ENCODE results near the gene GCM1. TPM values are rescaled to one million over a fixed set of nuclear protein-coding genes. Genes with fewer than 3 reads are reported as not detected.

Gene GCM1, protein sequence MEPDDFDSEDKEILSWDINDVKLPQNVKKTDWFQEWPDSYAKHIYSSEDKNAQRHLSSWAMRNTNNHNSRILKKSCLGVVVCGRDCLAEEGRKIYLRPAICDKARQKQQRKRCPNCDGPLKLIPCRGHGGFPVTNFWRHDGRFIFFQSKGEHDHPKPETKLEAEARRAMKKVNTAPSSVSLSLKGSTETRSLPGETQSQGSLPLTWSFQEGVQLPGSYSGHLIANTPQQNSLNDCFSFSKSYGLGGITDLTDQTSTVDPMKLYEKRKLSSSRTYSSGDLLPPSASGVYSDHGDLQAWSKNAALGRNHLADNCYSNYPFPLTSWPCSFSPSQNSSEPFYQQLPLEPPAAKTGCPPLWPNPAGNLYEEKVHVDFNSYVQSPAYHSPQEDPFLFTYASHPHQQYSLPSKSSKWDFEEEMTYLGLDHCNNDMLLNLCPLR
- not detected for polyA plus RNA-seq (2012; ENCODE audit: low read depth, missing spikeins)

DNA sequence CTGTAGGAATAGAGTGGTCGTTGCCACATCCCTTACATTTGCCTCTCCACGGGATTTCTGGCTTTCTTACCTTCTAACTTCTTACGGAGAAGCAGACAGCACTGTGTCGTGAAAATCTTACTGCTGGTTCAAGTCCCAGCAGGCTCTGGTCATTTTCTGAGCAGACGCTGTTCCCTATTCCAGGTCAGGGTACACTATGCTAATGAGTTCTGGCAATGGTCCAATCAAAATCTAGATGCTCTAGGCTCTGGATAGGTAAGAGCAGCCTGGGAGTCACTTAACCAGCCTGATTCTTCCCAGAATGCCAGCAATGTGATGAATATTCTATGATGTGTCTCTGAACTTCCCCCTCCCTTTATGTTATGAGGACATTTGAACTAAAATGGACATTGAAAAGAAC, at the start of gene GCM1:
GCM1 (minus strand) TSS at position 158 of the 400 bp plus-strand sequence. CDS start 3,209 bp downstream, outside the sequence.
- FAIRE-seq (no peak), DNase-seq (ENCODE audit: insufficient read length, low spot score) (no peak)
- TF ChIP-seq SPI1 (IDR thresholded peaks at IDR 0.05; ENCODE audit: low read depth, low read length) (no peak), POLR2AphosphoS5 (IDR thresholded peaks at IDR 0.05; ENCODE audit: low read depth, low read length) (no peak), PAX5 (IDR thresholded peaks at IDR 0.05; ENCODE audit: insufficient read depth, low read length, severe bottlenecking) (no peak), POLR2A (IDR thresholded peaks at IDR 0.05; ENCODE audit: low read depth, low read length) (no peak), TAF1 (IDR thresholded peaks at IDR 0.05; ENCODE audit: low read depth, low read length) (no peak), POU2F2 (IDR thresholded peaks at IDR 0.05; ENCODE audit: low read depth, low read length) (no peak)

- FAIRE-seq (no peak), DNase-seq (ENCODE audit: insufficient read length, low spot score) (no peak)
- TF ChIP-seq POLR2A (IDR thresholded peaks at IDR 0.05; ENCODE audit: low read depth, low read length) (no peak), SPI1 (IDR thresholded peaks at IDR 0.05; ENCODE audit: low read depth, low read length) (no peak), PAX5 (IDR thresholded peaks at IDR 0.05; ENCODE audit: insufficient read depth, low read length, severe bottlenecking) (no peak), POU2F2 (IDR thresholded peaks at IDR 0.05; ENCODE audit: low read depth, low read length) (no peak), POLR2AphosphoS5 (IDR thresholded peaks at IDR 0.05; ENCODE audit: low read depth, low read length) (no peak), TAF1 (IDR thresholded peaks at IDR 0.05; ENCODE audit: low read depth, low read length) (no peak)
Observed at GRCh38 chr6:53197553-53197952, 48.9 kb upstream of the GCM1 start.

- DNase-seq (ENCODE audit: insufficient read length, low spot score), result no peak
- TF ChIP-seq PAX5 (IDR thresholded peaks at IDR 0.05; ENCODE audit: insufficient read depth, low read length, severe bottlenecking) (no peak), SPI1 (IDR thresholded peaks at IDR 0.05; ENCODE audit: low read depth, low read length) (no peak), TAF1 (IDR thresholded peaks at IDR 0.05; ENCODE audit: low read depth, low read length) (no peak), POLR2A (IDR thresholded peaks at IDR 0.05; ENCODE audit: low read depth, low read length) (no peak), POLR2AphosphoS5 (IDR thresholded peaks at IDR 0.05; ENCODE audit: low read depth, low read length) (no peak), POU2F2 (IDR thresholded peaks at IDR 0.05; ENCODE audit: low read depth, low read length) (no peak)
- no peak for FAIRE-seq
Observed at GRCh38 chr6:53195048-53195447, 46.4 kb upstream of the GCM1 start.

- FAIRE-seq (no peak), DNase-seq (ENCODE audit: insufficient read length, low spot score) (no peak)
- TF ChIP-seq POU2F2 (IDR thresholded peaks at IDR 0.05; ENCODE audit: low read depth, low read length) (no peak), POLR2AphosphoS5 (IDR thresholded peaks at IDR 0.05; ENCODE audit: low read depth, low read length) (no peak), TAF1 (IDR thresholded peaks at IDR 0.05; ENCODE audit: low read depth, low read length) (no peak), PAX5 (IDR thresholded peaks at IDR 0.05; ENCODE audit: insufficient read depth, low read length, severe bottlenecking) (no peak), SPI1 (IDR thresholded peaks at IDR 0.05; ENCODE audit: low read depth, low read length) (no peak), POLR2A (IDR thresholded peaks at IDR 0.05; ENCODE audit: low read depth, low read length) (no peak)
Observed at GRCh38 chr6:53192682-53193188, 44.1 kb upstream of the GCM1 start.

DNA sequence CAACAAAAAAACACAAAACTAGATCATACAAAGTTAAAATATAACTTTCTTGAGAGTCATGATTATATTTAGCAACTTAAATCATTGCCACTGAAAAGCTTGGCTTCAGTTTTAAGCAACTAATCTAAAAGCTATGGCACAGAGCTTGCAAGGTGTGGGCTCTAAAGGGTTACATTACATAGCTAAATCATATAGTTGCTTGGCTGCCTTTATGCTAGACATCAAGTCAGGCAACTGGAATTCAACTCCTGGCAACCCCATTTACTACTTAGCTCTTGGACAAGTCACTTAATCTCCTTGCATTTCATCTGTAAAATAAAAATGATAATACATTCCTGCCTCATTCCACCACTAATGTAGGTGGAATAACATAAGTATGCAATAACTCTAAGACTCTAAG, 40.9 kb upstream of the GCM1 start:
- DNase-seq (ENCODE audit: insufficient read length, low spot score) (no peak), FAIRE-seq (no peak)
- TF ChIP-seq TAF1 (IDR thresholded peaks at IDR 0.05; ENCODE audit: low read depth, low read length), result no peak
- no peak for TF ChIP-seq POLR2AphosphoS5 (IDR thresholded peaks at IDR 0.05; ENCODE audit: low read depth, low read length)
- TF ChIP-seq SPI1 (IDR thresholded peaks at IDR 0.05; ENCODE audit: low read depth, low read length), result no peak
- no peak for TF ChIP-seq POU2F2 (IDR thresholded peaks at IDR 0.05; ENCODE audit: low read depth, low read length)
- no peak for TF ChIP-seq PAX5 (IDR thresholded peaks at IDR 0.05; ENCODE audit: insufficient read depth, low read length, severe bottlenecking)
- no peak for TF ChIP-seq POLR2A (IDR thresholded peaks at IDR 0.05; ENCODE audit: low read depth, low read length)

DNA sequence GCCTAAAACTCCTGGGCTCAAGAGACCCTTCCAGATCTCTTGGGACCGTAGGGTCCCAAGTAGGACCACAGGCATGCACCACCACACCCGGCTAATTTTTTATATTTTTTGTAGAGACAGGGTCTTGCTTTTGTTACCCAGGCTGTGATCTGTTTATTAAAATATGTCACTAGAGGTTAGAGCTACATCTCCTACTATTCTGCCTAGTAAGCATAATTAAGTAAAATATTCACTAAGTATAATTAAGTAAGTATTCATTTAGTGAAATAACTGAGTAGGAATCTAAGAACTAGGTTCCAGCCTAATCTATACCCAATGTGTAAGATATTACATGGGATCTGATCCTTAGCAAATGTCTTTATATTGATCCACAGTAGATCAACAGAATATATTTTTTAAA, 40.2 kb upstream of the GCM1 start:
- FAIRE-seq, result no peak
- no peak for TF ChIP-seq PAX5 (IDR thresholded peaks at IDR 0.05; ENCODE audit: insufficient read depth, low read length, severe bottlenecking)
- no peak for TF ChIP-seq POLR2A (IDR thresholded peaks at IDR 0.05; ENCODE audit: low read depth, low read length)
- no peak for TF ChIP-seq SPI1 (IDR thresholded peaks at IDR 0.05; ENCODE audit: low read depth, low read length)
- no peak for TF ChIP-seq TAF1 (IDR thresholded peaks at IDR 0.05; ENCODE audit: low read depth, low read length)
- TF ChIP-seq POU2F2 (IDR thresholded peaks at IDR 0.05; ENCODE audit: low read depth, low read length), result no peak
- no peak for TF ChIP-seq POLR2AphosphoS5 (IDR thresholded peaks at IDR 0.05; ENCODE audit: low read depth, low read length)
- DNase-seq (ENCODE audit: insufficient read length, low spot score), result no peak

DNA sequence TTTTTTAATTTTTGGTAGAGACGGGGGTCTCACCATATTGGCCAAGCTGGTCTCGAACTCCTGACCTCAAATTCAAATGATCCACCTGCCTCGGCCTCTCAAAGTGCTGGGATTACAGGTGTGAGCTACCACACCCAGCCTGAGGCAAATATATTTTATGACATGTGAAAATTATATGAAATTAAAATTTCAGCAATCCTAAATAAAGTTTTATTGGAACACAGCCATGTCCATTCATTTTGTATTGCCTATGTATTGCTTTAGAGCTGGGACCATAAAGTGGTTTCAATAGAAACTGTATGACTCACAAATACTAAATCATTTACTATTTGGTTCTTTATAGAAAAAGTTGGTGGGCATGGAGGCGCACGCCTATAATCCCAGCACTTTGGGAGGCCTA, 32.0 kb upstream of the GCM1 start:
- no peak for FAIRE-seq
- no peak for TF ChIP-seq SPI1 (IDR thresholded peaks at IDR 0.05; ENCODE audit: low read depth, low read length)
- no peak for TF ChIP-seq POU2F2 (IDR thresholded peaks at IDR 0.05; ENCODE audit: low read depth, low read length)
- no peak for TF ChIP-seq TAF1 (IDR thresholded peaks at IDR 0.05; ENCODE audit: low read depth, low read length)
- TF ChIP-seq PAX5 (IDR thresholded peaks at IDR 0.05; ENCODE audit: insufficient read depth, low read length, severe bottlenecking), result no peak
- TF ChIP-seq POLR2A (IDR thresholded peaks at IDR 0.05; ENCODE audit: low read depth, low read length), result no peak
- TF ChIP-seq POLR2AphosphoS5 (IDR thresholded peaks at IDR 0.05; ENCODE audit: low read depth, low read length), result no peak
- DNase-seq (ENCODE audit: insufficient read length, low spot score), result no peak

DNA sequence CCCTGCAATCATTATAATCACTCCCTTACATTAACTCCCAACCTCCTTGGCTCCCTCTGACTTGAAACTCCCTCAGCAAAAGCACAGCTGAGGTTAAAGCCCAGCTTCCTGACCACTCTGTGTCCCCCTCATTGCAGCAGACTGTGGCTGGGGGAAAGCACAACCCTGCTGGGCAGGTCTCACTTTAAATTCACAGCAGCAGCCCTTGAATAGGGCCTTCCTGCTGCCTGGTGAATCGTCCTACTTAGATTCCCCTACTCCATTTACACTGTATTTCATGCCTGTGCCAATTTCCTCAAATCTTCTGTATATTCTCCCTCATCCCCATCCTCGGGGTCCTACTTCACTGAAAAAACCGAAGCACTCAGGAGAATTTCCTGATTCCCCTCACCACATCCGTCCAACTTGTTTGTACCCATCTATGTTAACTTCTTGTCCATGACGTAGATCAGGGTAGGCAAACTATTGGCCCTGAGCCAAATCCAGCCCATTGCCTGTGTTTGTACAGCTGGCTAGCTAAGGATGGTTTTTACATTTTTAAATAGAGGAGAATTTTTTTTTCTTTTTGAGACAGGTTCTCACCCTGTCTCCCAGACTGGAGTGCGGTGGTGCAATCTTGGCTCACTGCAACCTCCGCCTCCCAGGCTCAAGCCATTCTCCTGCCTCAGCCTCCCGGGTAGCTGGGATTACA, 31.5 kb upstream of the GCM1 start:
- FAIRE-seq (no peak), DNase-seq (ENCODE audit: insufficient read length, low spot score) (no peak)
- no peak for TF ChIP-seq TAF1 (IDR thresholded peaks at IDR 0.05; ENCODE audit: low read depth, low read length)

GRCh38 chr6:53178837-53179432, 30.3 kb upstream of the GCM1 start:
- no peak for FAIRE-seq
- TF ChIP-seq PAX5 (IDR thresholded peaks at IDR 0.05; ENCODE audit: insufficient read depth, low read length, severe bottlenecking), result no peak
- no peak for DNase-seq (ENCODE audit: insufficient read length, low spot score)
